HepG2 (cell line): Measurements from ENCODE around the gene MFRP. TPM values are rescaled to one million over a fixed set of nuclear protein-coding genes. Genes with fewer than 3 reads are reported as not detected.

ENCODE experiments used
- GPN1 ChIP-seq: sonication (generic); formaldehyde crosslinking; IDR thresholded peaks from 2 replicates; pipeline ENCODE4 v1.5.1; 2020; ENCODE audit warnings: missing genetic modification reagents, borderline replicate concordance
- MXI1 ChIP-seq: IDR thresholded peaks from 3 replicates; pipeline ENCODE4 v1.6.1; 2012; ENCODE audit warnings: low read depth, low read length, inconsistent platforms, borderline replicate concordance
- NPAS2 ChIP-seq: sonication (generic); formaldehyde crosslinking; IDR thresholded peaks from 2 replicates; pipeline ENCODE4 v1.8.0; 2022; ENCODE audit warnings: mild to moderate bottlenecking, missing genetic modification reagents, borderline replicate concordance
- RFXAP ChIP-seq: sonication (generic); formaldehyde crosslinking; IDR thresholded peaks from 2 replicates; pipeline ENCODE4 v1.4.0; 2020; ENCODE audit warnings: missing genetic modification reagents, borderline replicate concordance
- ZC3H13 ChIP-seq: sonication (generic); formaldehyde crosslinking; IDR thresholded peaks from 2 replicates; pipeline ENCODE4 v1.8.1; 2023; ENCODE audit warnings: mild to moderate bottlenecking, missing genetic modification reagents, moderate library complexity
- ZNF251 ChIP-seq: sonication (generic); formaldehyde crosslinking; IDR thresholded peaks from 2 replicates; pipeline ENCODE4 v1.9.0; 2021; ENCODE audit warnings: mild to moderate bottlenecking, missing genetic modification reagents
- ZNF33B ChIP-seq: sonication (generic); formaldehyde crosslinking; IDR thresholded peaks from 2 replicates; pipeline ENCODE4 v1.5.1; 2020; ENCODE audit warnings: mild to moderate bottlenecking, missing genetic modification reagents
- ZNF468 ChIP-seq: sonication (generic); formaldehyde crosslinking; IDR thresholded peaks from 2 replicates; pipeline ENCODE4 v1.8.0; 2022; ENCODE audit warnings: mild to moderate bottlenecking, moderate library complexity, missing genetic modification reagents
- ZNF678 ChIP-seq: sonication (generic); formaldehyde crosslinking; IDR thresholded peaks from 2 replicates; pipeline ENCODE4 v1.4.0; 2020; ENCODE audit warnings: mild to moderate bottlenecking, missing genetic modification reagents
- ZNF790 ChIP-seq: sonication (generic); formaldehyde crosslinking; IDR thresholded peaks from 2 replicates; pipeline ENCODE4 v1.8.0; 2022; ENCODE audit warnings: missing genetic modification reagents, mild to moderate bottlenecking, borderline replicate concordance
- ZNF879 ChIP-seq: sonication (generic); formaldehyde crosslinking; IDR thresholded peaks from 2 replicates; pipeline ENCODE4 v1.8.1; 2023; ENCODE audit warnings: missing genetic modification reagents
- polyA plus RNA-seq, 8 experiments: library from polyadenylated mRNA; depleted of rRNA in 3 of 8; stranded (reverse) in 7 of 8; unstranded in 1 of 8; fragments of >200 nt; fragmentation: Illumina TruSeq in 4 of 8; extraction: Trizol in 4 of 8; gene quantifications; 2 replicates each; pipeline versions ENCODE4 v1.2.1 to v1.2.3, GENCODE V29; 2011 to 2016; ENCODE audit warnings: low read depth in 4 of 8, missing spikeins in 1 of 8, mixed read lengths in 1 of 8; ENCODE audit not compliant: insufficient read depth in 1 of 8
- total RNA-seq, 5 experiments: library from RNA; depleted of rRNA; stranded (reverse); fragments of >200 nt; fragmentation: Illumina TruSeq; extraction: Trizol; gene quantifications; 2 replicates each; pipeline ENCODE4 v1.2.3, GENCODE V29; 2016; ENCODE audit warnings: low read depth in 1 of 5
- TF ChIP-seq, protein P1 (sequence below): IDR thresholded peaks from 2 replicates; pipeline ENCODE4 v1.6.1; 2016; ENCODE audit warnings: missing compliant biosample characterization, missing genetic modification reagents, borderline replicate concordance
- TF ChIP-seq, protein P2 (sequence below): sonication (generic); formaldehyde crosslinking; IDR thresholded peaks from 2 replicates; pipeline ENCODE4 v1.5.0; 2020; ENCODE audit warnings: mild to moderate bottlenecking, missing genetic modification reagents
- TF ChIP-seq, protein P3 (sequence below): sonication (generic); formaldehyde crosslinking; IDR thresholded peaks from 2 replicates; pipeline ENCODE4 v1.4.0; 2020; ENCODE audit warnings: missing genetic modification reagents, mild to moderate bottlenecking, borderline replicate concordance
- TF ChIP-seq, protein P4 (sequence below): sonication (generic); formaldehyde crosslinking; IDR thresholded peaks from 2 replicates; pipeline ENCODE4 v1.5.0; 2020; ENCODE audit warnings: mild to moderate bottlenecking, missing genetic modification reagents
- TF ChIP-seq, protein P5 (sequence below): sonication (generic); formaldehyde crosslinking; IDR thresholded peaks from 2 replicates; pipeline ENCODE4 v1.4.0; 2020; ENCODE audit warnings: mild to moderate bottlenecking, missing genetic modification reagents
- TF ChIP-seq, protein P6 (sequence below): sonication (generic); formaldehyde crosslinking; conservative IDR thresholded peaks from 2 replicates; pipeline ENCODE4 v1.4.0; 2020; ENCODE audit warnings: mild to moderate bottlenecking, missing genetic modification reagents, moderate library complexity

Gene MFRP
- total and polyA plus RNA-seq, 2 of the 13 experiments (the other 11 are each of a cell fraction or from before 2014, with no cell fraction given), result not detected

DNA sequence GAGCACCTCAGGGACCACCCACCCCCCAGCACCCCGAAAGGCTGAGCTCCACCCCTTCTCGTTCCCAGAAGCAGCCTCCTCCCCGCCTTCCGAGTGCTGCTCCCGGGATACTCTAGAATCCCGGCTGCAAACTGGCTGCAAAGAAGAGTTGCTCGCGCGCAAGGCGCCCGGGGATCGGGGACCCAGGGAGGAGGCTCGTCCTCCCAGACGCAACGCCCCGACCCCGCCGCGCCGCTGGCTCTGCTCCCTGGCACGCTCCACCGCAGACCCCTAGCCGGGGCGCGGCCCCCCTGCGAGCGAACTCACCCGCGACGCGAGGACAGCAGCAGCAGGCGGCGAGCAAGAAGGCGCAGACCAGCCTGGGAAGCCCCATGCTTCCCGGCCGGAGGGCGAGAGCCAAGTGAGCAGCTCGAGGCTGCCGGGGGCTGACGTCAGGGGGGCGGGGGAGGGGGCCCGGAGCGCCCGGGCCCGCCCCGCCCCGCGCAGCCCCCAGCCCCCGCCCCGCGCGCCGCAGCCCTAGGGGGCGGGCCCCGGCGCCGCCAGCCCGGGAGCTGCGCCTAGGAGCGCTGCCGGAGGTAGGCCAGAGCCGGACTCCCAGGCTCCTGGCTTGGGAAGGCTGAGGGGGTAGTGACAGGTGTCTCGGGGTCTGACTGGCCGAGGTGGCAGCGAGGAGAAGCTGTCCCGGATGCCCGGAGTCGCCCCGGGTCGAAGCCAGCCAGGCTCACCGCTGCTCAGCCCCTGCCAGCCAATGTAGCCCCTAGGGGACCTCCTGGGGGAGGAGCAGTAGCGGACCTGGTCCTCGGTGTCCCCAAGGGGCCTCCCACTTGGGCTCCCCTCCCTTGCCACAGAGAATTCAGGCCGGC, 29.5 kb downstream of the MFRP start, which contains the start of gene MCAM (continued):
- TF ChIP-seq, protein P1, sequence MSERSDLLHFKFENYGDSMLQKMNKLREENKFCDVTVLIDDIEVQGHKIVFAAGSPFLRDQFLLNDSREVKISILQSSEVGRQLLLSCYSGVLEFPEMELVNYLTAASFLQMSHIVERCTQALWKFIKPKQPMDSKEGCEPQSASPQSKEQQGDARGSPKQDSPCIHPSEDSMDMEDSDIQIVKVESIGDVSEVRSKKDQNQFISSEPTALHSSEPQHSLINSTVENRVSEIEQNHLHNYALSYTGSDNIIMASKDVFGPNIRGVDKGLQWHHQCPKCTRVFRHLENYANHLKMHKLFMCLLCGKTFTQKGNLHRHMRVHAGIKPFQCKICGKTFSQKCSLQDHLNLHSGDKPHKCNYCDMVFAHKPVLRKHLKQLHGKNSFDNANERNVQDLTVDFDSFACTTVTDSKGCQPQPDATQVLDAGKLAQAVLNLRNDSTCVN, result no peak
- TF ChIP-seq NPAS2 (CRISPR knock-in tag) (no peak), MXI1 (0 out of 3 replicates have a peak, but pooled peaks have one; percentile 13), ZNF251 (CRISPR knock-in tag) (no peak), RFXAP (CRISPR knock-in tag) (no peak), ZNF790 (CRISPR knock-in tag) (no peak), ZC3H13 (CRISPR knock-in tag) (no peak), GPN1 (CRISPR knock-in tag) (no peak), ZNF879 (no peak), ZNF33B (0 out of 2 replicates have a peak, but pooled peaks have one; percentile 56), ZNF678 (CRISPR knock-in tag) (no peak), ZNF468 (CRISPR knock-in tag) (no peak)
- TF ChIP-seq, protein P2, sequence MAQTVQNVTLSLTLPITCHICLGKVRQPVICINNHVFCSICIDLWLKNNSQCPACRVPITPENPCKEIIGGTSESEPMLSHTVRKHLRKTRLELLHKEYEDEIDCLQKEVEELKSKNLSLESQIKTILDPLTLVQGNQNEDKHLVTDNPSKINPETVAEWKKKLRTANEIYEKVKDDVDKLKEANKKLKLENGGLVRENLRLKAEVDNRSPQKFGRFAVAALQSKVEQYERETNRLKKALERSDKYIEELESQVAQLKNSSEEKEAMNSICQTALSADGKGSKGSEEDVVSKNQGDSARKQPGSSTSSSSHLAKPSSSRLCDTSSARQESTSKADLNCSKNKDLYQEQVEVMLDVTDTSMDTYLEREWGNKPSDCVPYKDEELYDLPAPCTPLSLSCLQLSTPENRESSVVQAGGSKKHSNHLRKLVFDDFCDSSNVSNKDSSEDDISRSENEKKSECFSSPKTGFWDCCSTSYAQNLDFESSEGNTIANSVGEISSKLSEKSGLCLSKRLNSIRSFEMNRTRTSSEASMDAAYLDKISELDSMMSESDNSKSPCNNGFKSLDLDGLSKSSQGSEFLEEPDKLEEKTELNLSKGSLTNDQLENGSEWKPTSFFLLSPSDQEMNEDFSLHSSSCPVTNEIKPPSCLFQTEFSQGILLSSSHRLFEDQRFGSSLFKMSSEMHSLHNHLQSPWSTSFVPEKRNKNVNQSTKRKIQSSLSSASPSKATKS, result no peak
- TF ChIP-seq, protein P3, sequence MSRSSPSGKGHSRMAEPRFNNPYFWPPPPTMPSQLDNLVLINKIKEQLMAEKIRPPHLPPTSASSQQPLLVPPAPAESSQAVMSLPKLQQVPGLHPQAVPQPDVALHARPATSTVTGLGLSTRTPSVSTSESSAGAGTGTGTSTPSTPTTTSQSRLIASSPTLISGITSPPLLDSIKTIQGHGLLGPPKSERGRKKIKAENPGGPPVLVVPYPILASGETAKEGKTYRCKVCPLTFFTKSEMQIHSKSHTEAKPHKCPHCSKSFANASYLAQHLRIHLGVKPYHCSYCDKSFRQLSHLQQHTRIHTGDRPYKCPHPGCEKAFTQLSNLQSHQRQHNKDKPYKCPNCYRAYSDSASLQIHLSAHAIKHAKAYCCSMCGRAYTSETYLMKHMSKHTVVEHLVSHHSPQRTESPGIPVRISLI, result no peak
- TF ChIP-seq, protein P4, sequence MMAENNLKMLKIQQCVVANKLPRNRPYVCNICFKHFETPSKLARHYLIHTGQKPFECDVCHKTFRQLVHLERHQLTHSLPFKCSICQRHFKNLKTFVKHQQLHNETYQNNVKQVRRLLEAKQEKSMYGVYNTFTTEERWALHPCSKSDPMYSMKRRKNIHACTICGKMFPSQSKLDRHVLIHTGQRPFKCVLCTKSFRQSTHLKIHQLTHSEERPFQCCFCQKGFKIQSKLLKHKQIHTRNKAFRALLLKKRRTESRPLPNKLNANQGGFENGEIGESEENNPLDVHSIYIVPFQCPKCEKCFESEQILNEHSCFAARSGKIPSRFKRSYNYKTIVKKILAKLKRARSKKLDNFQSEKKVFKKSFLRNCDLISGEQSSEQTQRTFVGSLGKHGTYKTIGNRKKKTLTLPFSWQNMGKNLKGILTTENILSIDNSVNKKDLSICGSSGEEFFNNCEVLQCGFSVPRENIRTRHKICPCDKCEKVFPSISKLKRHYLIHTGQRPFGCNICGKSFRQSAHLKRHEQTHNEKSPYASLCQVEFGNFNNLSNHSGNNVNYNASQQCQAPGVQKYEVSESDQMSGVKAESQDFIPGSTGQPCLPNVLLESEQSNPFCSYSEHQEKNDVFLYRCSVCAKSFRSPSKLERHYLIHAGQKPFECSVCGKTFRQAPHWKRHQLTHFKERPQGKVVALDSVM, result peak; percentile 39; the same call in 1 of the 2 replicates
- TF ChIP-seq, protein P5, sequence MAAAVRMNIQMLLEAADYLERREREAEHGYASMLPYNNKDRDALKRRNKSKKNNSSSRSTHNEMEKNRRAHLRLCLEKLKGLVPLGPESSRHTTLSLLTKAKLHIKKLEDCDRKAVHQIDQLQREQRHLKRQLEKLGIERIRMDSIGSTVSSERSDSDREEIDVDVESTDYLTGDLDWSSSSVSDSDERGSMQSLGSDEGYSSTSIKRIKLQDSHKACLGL, result 0 out of 2 replicates have a peak, but pooled peaks have one; percentile 46
- TF ChIP-seq, protein P6, sequence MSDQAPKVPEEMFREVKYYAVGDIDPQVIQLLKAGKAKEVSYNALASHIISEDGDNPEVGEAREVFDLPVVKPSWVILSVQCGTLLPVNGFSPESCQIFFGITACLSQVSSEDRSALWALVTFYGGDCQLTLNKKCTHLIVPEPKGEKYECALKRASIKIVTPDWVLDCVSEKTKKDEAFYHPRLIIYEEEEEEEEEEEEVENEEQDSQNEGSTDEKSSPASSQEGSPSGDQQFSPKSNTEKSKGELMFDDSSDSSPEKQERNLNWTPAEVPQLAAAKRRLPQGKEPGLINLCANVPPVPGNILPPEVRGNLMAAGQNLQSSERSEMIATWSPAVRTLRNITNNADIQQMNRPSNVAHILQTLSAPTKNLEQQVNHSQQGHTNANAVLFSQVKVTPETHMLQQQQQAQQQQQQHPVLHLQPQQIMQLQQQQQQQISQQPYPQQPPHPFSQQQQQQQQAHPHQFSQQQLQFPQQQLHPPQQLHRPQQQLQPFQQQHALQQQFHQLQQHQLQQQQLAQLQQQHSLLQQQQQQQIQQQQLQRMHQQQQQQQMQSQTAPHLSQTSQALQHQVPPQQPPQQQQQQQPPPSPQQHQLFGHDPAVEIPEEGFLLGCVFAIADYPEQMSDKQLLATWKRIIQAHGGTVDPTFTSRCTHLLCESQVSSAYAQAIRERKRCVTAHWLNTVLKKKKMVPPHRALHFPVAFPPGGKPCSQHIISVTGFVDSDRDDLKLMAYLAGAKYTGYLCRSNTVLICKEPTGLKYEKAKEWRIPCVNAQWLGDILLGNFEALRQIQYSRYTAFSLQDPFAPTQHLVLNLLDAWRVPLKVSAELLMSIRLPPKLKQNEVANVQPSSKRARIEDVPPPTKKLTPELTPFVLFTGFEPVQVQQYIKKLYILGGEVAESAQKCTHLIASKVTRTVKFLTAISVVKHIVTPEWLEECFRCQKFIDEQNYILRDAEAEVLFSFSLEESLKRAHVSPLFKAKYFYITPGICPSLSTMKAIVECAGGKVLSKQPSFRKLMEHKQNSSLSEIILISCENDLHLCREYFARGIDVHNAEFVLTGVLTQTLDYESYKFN (CRISPR knock-in tag), result no peak
